ENCODE results near the gene ATXN10. TPM values are rescaled to one million over a fixed set of nuclear protein-coding genes. Genes with fewer than 3 reads are reported as not detected.

ATXN10 gene
- total and polyA plus RNA-seq, 10 of the 15 experiments (the other 5 are each of a cell fraction or from before 2014, with no cell fraction given): 29.2 to 249 (median 146) TPM

DNA sequence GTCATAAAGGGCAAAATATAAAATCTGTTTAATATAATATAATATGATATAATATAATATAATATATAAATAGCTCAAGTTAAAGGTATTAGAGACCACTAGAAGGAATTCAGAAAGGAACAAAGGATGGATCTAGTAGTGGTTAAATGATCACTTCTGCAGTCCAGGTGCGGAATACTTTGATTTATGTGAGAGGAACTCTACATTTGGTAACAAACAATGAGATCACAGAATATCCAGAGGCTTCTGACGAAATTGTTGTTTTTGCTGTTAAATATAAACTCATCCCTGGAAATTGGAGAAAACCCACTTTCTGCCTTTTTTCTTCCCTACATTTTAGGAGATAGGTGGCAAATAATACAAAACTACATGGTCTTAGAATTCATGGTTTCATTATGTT is 36.0 kb downstream of the ATXN10 start:
- Histone ChIP-seq H4K20me1 (ENCODE audit: control insufficient read depth, insufficient read depth) (no peaks in the 10 kb centered on the region; the same call in 1 of the 2 replicates), H3K79me2 (ENCODE audit: control insufficient read depth, insufficient read depth, low read length) (peaks cover 3% of the 10 kb centered on the region), H3K9me3 (replicated peaks; ENCODE audit: control insufficient read depth, insufficient read depth, low read length) (no peaks in the 10 kb centered on the region), H3K27me3 (replicated peaks in 1 of 2; ENCODE audit: control insufficient read depth in 2 of 2, insufficient read depth in 2 of 2, low read length in 1 of 2) (no peaks in the 10 kb centered on the region), H2AFZ (ENCODE audit: control insufficient read depth, low read depth, low read length) (no peak overlapping the region), H3K27ac (ENCODE audit: control insufficient read depth, insufficient read depth) (no peak overlapping the region), H3K4me3 (no peak overlapping the region), H3K4me2 (ENCODE audit: control insufficient read depth, insufficient read depth) (no peak overlapping the region), H3K4me1 (ENCODE audit: control insufficient read depth, insufficient read depth, low read length) (no peaks in the 10 kb centered on the region), H3K9ac (ENCODE audit: control insufficient read depth, insufficient read depth, low read length) (no peak overlapping the region), H3K36me3 (ENCODE audit: control insufficient read depth in 2 of 2, insufficient read depth in 2 of 2, low read length in 1 of 2) (peaks cover 0 to 15% of the 10 kb centered on the region in 2 experiments; a peak in 2 of 4 replicates)
- TF ChIP-seq, protein P1, sequence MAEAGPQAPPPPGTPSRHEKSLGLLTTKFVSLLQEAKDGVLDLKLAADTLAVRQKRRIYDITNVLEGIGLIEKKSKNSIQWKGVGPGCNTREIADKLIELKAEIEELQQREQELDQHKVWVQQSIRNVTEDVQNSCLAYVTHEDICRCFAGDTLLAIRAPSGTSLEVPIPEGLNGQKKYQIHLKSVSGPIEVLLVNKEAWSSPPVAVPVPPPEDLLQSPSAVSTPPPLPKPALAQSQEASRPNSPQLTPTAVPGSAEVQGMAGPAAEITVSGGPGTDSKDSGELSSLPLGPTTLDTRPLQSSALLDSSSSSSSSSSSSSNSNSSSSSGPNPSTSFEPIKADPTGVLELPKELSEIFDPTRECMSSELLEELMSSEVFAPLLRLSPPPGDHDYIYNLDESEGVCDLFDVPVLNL (IDR thresholded peaks at IDR 0.05; ENCODE audit: low read depth, low read length): no peak
- TF ChIP-seq CBX5 (IDR thresholded peaks at IDR 0.05; ENCODE audit: low read depth) (no peak), NFYA (IDR thresholded peaks at IDR 0.05; ENCODE audit: borderline replicate concordance, low read depth, low read length) (no peak), STAT1 (conservative IDR thresholded peaks at IDR 0.05) (no peak), ATF7 (IDR thresholded peaks at IDR 0.05; ENCODE audit: low read depth) (no peak), FOXK2 (IDR thresholded peaks at IDR 0.05) (no peak), ZZZ3 (IDR thresholded peaks at IDR 0.05; ENCODE audit: control insufficient read depth, insufficient read length, low read depth) (no peak), SP1 (IDR thresholded peaks at IDR 0.05; ENCODE audit: low read depth, low read length) (no peak), PML (IDR thresholded peaks at IDR 0.05; ENCODE audit: low read length) (no peak), RUNX3 (IDR thresholded peaks at IDR 0.05; ENCODE audit: low read length) (no peak), POLR2AphosphoS2 (IDR thresholded peaks at IDR 0.05; ENCODE audit: low read depth, low read length) (no peak), NBN (IDR thresholded peaks at IDR 0.05) (no peak), ETV6 (conservative IDR thresholded peaks at IDR 0.05 in 1 of 2, IDR thresholded peaks at IDR 0.05 in 1 of 2; ENCODE audit: borderline replicate concordance in 1 of 2, low read depth in 1 of 2) (no peak), JUNB (IDR thresholded peaks at IDR 0.05) (no peak), MTA2 (IDR thresholded peaks at IDR 0.05; ENCODE audit: low read depth) (no peak)
- TF ChIP-seq, protein P2, sequence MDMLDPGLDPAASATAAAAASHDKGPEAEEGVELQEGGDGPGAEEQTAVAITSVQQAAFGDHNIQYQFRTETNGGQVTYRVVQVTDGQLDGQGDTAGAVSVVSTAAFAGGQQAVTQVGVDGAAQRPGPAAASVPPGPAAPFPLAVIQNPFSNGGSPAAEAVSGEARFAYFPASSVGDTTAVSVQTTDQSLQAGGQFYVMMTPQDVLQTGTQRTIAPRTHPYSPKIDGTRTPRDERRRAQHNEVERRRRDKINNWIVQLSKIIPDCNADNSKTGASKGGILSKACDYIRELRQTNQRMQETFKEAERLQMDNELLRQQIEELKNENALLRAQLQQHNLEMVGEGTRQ (IDR thresholded peaks at IDR 0.05; ENCODE audit: borderline replicate concordance, low read depth, low read length): no peak
- TF ChIP-seq, protein P3, sequence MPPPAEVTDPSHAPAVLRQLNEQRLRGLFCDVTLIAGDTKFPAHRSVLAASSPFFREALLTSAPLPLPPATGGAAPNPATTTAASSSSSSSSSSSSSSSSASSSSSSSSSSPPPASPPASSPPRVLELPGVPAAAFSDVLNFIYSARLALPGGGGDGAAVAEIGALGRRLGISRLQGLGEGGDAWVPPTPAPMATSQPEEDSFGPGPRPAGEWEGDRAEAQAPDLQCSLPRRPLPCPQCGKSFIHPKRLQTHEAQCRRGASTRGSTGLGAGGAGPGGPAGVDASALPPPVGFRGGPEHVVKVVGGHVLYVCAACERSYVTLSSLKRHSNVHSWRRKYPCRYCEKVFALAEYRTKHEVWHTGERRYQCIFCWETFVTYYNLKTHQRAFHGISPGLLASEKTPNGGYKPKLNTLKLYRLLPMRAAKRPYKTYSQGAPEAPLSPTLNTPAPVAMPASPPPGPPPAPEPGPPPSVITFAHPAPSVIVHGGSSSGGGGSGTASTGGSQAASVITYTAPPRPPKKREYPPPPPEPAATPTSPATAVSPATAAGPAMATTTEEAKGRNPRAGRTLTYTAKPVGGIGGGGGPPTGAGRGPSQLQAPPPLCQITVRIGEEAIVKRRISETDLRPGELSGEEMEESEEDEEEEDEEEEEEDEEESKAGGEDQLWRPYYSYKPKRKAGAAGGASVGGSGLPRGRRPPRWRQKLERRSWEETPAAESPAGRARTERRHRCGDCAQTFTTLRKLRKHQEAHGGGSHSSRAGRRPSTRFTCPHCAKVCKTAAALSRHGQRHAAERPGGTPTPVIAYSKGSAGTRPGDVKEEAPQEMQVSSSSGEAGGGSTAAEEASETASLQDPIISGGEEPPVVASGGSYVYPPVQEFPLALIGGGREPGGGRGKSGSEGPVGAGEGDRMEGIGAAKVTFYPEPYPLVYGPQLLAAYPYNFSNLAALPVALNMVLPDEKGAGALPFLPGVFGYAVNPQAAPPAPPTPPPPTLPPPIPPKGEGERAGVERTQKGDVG (CRISPR knock-in tag; IDR thresholded peaks at IDR 0.05): no peak
- SMC1A ChIA-PET (ENCODE audit: uncharacterized antibody, unreplicated experiment): no interaction called here
- BruUV-seq (replicated peaks): no TSS peak
- WGBS (ENCODE audit: insufficient coverage, insufficient replicate concordance, low lambda C conversion rate, missing lambda C conversion rate): 98% methylated on average over 2 of the region's 2 CpGs
- CTCF ChIA-PET: interaction anchor here (0.6 kb wide), 1 partner anchor 10 kb away, joined by 3 read pairs; no protein-coding TSS in a partner anchor
- DNase-seq (ENCODE audit: low read depth, low spot score) (no peak), ATAC-seq (no peak), FAIRE-seq (no peak)
- RAD21 ChIA-PET (ENCODE audit: unreplicated experiment): interaction anchor here (1.0 kb wide), 1 partner anchor 36 kb away, joined by 3 read pairs; the partner anchor contains the start of gene ATXN10
- in situ Hi-C loops (cut with MboI): no loop called here
- POLR2A ChIA-PET: interaction anchor here (0.6 kb wide), 1 partner anchor 157 kb away, joined by 3 read pairs; no protein-coding TSS in a partner anchor
- intact Hi-C loops (cut with micrococcal nuclease; ENCODE audit: unreplicated experiment): no loop called here

All from GM12878 (cell line).